ENCODE data around the gene SDK1. TPM values are rescaled to one million over a fixed set of nuclear protein-coding genes. Genes with fewer than 3 reads are reported as not detected.

SDK1 gene
- total RNA-seq, 1 experiment from 2014 or later, result 9.3 TPM

- H3K9me3 Mint-ChIP-seq, result peaks cover 3% of the 10 kb centered on the region; the same call in 1 of the 2 replicates
- CTCF ChIA-PET, result interaction anchor here (0.8 kb wide), 1 partner anchor 16 kb away, joined by 3 read pairs; no protein-coding TSS in a partner anchor
- TF ChIP-seq ELF4 (CRISPR knock-in tag; IDR thresholded peaks at IDR 0.05; ENCODE audit: low read depth) (no peak), FOXK1 (CRISPR knock-in tag; IDR thresholded peaks at IDR 0.05) (no peak), NR1H2 (CRISPR knock-in tag; IDR thresholded peaks at IDR 0.05) (no peak), RORB (CRISPR knock-in tag; IDR thresholded peaks at IDR 0.05) (no peak), MLX (CRISPR knock-in tag; IDR thresholded peaks at IDR 0.05) (no peak), PRRX2 (CRISPR knock-in tag; IDR thresholded peaks at IDR 0.05) (no peak), ETV6 (CRISPR knock-in tag; IDR thresholded peaks at IDR 0.05) (no peak), NFE2L1 (CRISPR knock-in tag; IDR thresholded peaks at IDR 0.05) (no peak), GTF2I (CRISPR knock-in tag; conservative IDR thresholded peaks at IDR 0.05) (no peak), FOXP4 (CRISPR knock-in tag; IDR thresholded peaks at IDR 0.05) (no peak), NFYB (CRISPR knock-in tag; conservative IDR thresholded peaks at IDR 0.05; ENCODE audit: low read depth) (no peak), JAZF1 (CRISPR knock-in tag; IDR thresholded peaks at IDR 0.05) (no peak), GABPB1 (CRISPR knock-in tag; IDR thresholded peaks at IDR 0.05) (no peak), ZNF281 (CRISPR knock-in tag; IDR thresholded peaks at IDR 0.05) (no peak), ZNF121 (CRISPR knock-in tag; IDR thresholded peaks at IDR 0.05) (no peak), ZNF232 (CRISPR knock-in tag; IDR thresholded peaks at IDR 0.05) (no peak), CBFB (CRISPR knock-in tag; IDR thresholded peaks at IDR 0.05; ENCODE audit: low read depth) (no peak), RELA (CRISPR knock-in tag; IDR thresholded peaks at IDR 0.05; ENCODE audit: borderline replicate concordance) (no peak)
- TF ChIP-seq, protein P1, sequence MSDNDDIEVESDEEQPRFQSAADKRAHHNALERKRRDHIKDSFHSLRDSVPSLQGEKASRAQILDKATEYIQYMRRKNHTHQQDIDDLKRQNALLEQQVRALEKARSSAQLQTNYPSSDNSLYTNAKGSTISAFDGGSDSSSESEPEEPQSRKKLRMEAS (CRISPR knock-in tag; IDR thresholded peaks at IDR 0.05), result no peak
- TF ChIP-seq, protein P2, sequence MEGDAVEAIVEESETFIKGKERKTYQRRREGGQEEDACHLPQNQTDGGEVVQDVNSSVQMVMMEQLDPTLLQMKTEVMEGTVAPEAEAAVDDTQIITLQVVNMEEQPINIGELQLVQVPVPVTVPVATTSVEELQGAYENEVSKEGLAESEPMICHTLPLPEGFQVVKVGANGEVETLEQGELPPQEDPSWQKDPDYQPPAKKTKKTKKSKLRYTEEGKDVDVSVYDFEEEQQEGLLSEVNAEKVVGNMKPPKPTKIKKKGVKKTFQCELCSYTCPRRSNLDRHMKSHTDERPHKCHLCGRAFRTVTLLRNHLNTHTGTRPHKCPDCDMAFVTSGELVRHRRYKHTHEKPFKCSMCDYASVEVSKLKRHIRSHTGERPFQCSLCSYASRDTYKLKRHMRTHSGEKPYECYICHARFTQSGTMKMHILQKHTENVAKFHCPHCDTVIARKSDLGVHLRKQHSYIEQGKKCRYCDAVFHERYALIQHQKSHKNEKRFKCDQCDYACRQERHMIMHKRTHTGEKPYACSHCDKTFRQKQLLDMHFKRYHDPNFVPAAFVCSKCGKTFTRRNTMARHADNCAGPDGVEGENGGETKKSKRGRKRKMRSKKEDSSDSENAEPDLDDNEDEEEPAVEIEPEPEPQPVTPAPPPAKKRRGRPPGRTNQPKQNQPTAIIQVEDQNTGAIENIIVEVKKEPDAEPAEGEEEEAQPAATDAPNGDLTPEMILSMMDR (IDR thresholded peaks at IDR 0.05), result no peak
- no peak for ATAC-seq
- no peaks in the 10 kb centered on the region for H3K36me3 Mint-ChIP-seq
- H3K4me3 Mint-ChIP-seq, result no peak overlapping the region
- H3K27me3 Mint-ChIP-seq (ENCODE audit: low read depth), result no peaks in the 10 kb centered on the region
- 0 out of 2 replicates have a peak overlapping the region, but pooled peaks have one; percentile 3 for H3K27ac Mint-ChIP-seq
- POLR2A ChIA-PET, result no interaction called here
- DNase-seq (ENCODE audit: low spot score), result no peak
- peaks cover 13% of the 10 kb centered on the region for H3K4me1 Mint-ChIP-seq
Observed at GRCh38 chr7:3657206-3657605, 356.2 kb downstream of the SDK1 start.

DNA sequence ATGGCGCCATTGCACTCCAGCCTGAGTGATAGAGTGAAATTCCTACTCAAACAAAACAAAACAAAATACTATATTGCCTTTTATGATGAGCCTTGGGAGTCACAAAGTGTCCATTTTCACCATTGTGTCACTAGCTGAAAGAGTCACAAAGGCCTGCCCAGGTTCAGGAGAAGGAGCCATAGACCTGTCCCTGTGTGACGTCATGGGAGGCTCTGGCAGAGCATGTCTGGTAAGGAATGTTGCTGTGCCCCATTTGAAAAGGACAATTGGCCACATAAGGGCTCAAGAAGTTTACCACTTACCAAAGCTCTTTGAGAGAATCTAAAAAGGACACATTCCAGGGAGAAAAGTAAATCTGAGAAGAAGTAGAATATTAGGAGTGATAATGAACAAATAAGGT, 367.7 kb downstream of the SDK1 start:
- Mint-ChIP-seq H3K4me3 (no peak overlapping the region), H3K27ac (no peak overlapping the region), H3K36me3 (no peaks in the 10 kb centered on the region), H3K9me3 (no peaks in the 10 kb centered on the region), H3K4me1 (peaks cover 7% of the 10 kb centered on the region), H3K27me3 (ENCODE audit: low read depth) (no peaks in the 10 kb centered on the region)
- POLR2A ChIA-PET, result no interaction called here
- ATAC-seq, result no peak
- CTCF ChIA-PET, result no interaction called here
- DNase-seq (ENCODE audit: low spot score), result no peak
- TF ChIP-seq SOX15 (CRISPR knock-in tag; IDR thresholded peaks at IDR 0.05) (no peak), NFYB (CRISPR knock-in tag; conservative IDR thresholded peaks at IDR 0.05; ENCODE audit: low read depth) (no peak), SP1 (CRISPR knock-in tag; conservative IDR thresholded peaks at IDR 0.05) (no peak), USF1 (CRISPR knock-in tag; IDR thresholded peaks at IDR 0.05) (no peak)
- TF ChIP-seq, protein P3, sequence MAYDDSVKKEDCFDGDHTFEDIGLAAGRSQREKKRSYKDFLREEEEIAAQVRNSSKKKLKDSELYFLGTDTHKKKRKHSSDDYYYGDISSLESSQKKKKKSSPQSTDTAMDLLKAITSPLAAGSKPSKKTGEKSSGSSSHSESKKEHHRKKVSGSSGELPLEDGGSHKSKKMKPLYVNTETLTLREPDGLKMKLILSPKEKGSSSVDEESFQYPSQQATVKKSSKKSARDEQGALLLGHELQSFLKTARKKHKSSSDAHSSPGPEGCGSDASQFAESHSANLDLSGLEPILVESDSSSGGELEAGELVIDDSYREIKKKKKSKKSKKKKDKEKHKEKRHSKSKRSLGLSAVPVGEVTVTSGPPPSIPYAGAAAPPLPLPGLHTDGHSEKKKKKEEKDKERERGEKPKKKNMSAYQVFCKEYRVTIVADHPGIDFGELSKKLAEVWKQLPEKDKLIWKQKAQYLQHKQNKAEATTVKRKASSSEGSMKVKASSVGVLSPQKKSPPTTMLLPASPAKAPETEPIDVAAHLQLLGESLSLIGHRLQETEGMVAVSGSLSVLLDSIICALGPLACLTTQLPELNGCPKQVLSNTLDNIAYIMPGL (CRISPR knock-in tag; IDR thresholded peaks at IDR 0.05), result no peak

Measured in WTC11 (cell line).